Measurements from ENCODE around the gene YIPF4. TPM values are rescaled to one million over a fixed set of nuclear protein-coding genes. Genes with fewer than 3 reads are reported as not detected.
A peak's percentile ranks its signal among the peaks of the same experiment; 100 is the strongest.

The YIPF4 gene
- total and polyA plus RNA-seq, 2 of the 8 experiments (the other 6 are each of a cell fraction or from before 2014, with no cell fraction given) = 2.9 to 21.4 TPM

GRCh38 chr2:32356681-32357317 is 79.1 kb downstream of the YIPF4 start, which contains the start of gene BIRC6:
TSS of gene BIRC6 (plus strand) at chr2:32357023. CDS start at chr2:32357162, 139 bp downstream.
- H3K9ac ChIP-seq (replicated peaks in 1 of 4; ENCODE audit: extremely low read depth in 1 of 4, low read depth in 3 of 4, low read length in 3 of 4) = peak within 1 kb of the TSS; percentile 88 to 92 (median 90)
- no peak within 1 kb of the TSS for H2BK15ac ChIP-seq (ENCODE audit: low read length)
- peak within 1 kb of the TSS; percentile 75 to 97 (median 96) for H3K4me3 ChIP-seq (ENCODE audit: extremely low read depth in 1 of 4, insufficient read depth in 2 of 4, low read depth in 3 of 4, low read length in 4 of 4)
- H4K8ac ChIP-seq (ENCODE audit: extremely low read depth, insufficient read depth, low read length) = peak within 1 kb of the TSS; percentile 86
- peak within 1 kb of the TSS; percentile 82 to 85 for H3K4me2 ChIP-seq (ENCODE audit: insufficient read depth in 1 of 2, low read depth in 2 of 2, low read length in 2 of 2)
- H3K4ac ChIP-seq (replicated peaks; ENCODE audit: insufficient read length, low read depth, low read length) = peak within 1 kb of the TSS; percentile 78
- H3K9me3 ChIP-seq (ENCODE audit: insufficient read depth in 2 of 2, low read depth in 1 of 2, low read length in 1 of 2) = no peaks in the 10 kb centered on the region
- H2BK20ac ChIP-seq (ENCODE audit: low read length) = no peak within 1 kb of the TSS
- H4K20me1 ChIP-seq (replicated peaks in 1 of 2; ENCODE audit: control insufficient read depth in 1 of 2, insufficient read depth in 2 of 2, low read length in 2 of 2) = peaks cover 3 to 7% of the 10 kb centered on the region in 2 experiments
- H3K27me3 ChIP-seq (replicated peaks in 1 of 4; ENCODE audit: control insufficient read depth in 3 of 4, extremely low read depth in 1 of 4, insufficient read depth in 3 of 4, low read length in 3 of 4) = no peaks in the 10 kb centered on the region
- peak within 1 kb of the TSS; percentile 83 for H3K27ac ChIP-seq (ENCODE audit: low read depth, low read length)
- H3K56ac ChIP-seq (replicated peaks; ENCODE audit: insufficient read length, low read depth, low read length) = peak within 1 kb of the TSS; percentile 97
- ChIA-PET CTCF (ENCODE audit: partially characterized antibody) (no interaction called here), POLR2A (ENCODE audit: partially characterized antibody) (interaction anchor here (0.5 to 2.0 kb wide), 7 partner anchors 8 to 328 kb away, joined by 3 to 8 read pairs (median 3); partner anchors contain the start of genes SLC30A6 and YIPF4)
- H3K18ac ChIP-seq (ENCODE audit: extremely low read depth, low read length) = peak within 1 kb of the TSS; percentile 92
- peaks cover 18 to 39% of the 10 kb centered on the region in 2 experiments for H3K79me2 ChIP-seq (ENCODE audit: control insufficient read depth in 1 of 2, insufficient read depth in 2 of 2, low read length in 2 of 2)
- peak within 1 kb of the TSS; percentile 78 for H2BK120ac ChIP-seq (replicated peaks; ENCODE audit: low read depth, low read length)
- peaks cover 0 to 7% (median 3%) of the 10 kb centered on the region in 4 experiments; a peak in 4 of 7 replicates for H3K4me1 ChIP-seq (replicated peaks in 1 of 4; ENCODE audit: control insufficient read depth in 3 of 4, insufficient read depth in 4 of 4, low read length in 3 of 4)
- peak; percentile 86 to 96 for DNase-seq (ENCODE audit: low read depth in 1 of 2, low spot score in 2 of 2)
- peaks cover 6% of the 10 kb centered on the region; the same call in 1 of the 2 replicates for H3K23me2 ChIP-seq (ENCODE audit: low read depth, low read length)
- FAIRE-seq = no peak
- H2AK5ac ChIP-seq (ENCODE audit: low read depth, low read length) = no peak within 1 kb of the TSS
- H2BK12ac ChIP-seq (ENCODE audit: low read depth, low read length) = no peak within 1 kb of the TSS
- no peaks in the 10 kb centered on the region for H3K79me1 ChIP-seq (ENCODE audit: low read depth, low read length)
- H2AFZ ChIP-seq (ENCODE audit: low read length) = peak within 1 kb of the TSS; percentile 47
- H2BK5ac ChIP-seq (ENCODE audit: low read depth, low read length) = peak within 1 kb of the TSS; percentile 93
- H3K36me3 ChIP-seq (ENCODE audit: control insufficient read depth in 2 of 4, insufficient read depth in 4 of 4, low read length in 3 of 4) = peaks cover 0 to 5% (median 0%) of the 10 kb centered on the region in 4 experiments; a peak in 1 of 8 replicates
- peak within 1 kb of the TSS; percentile 93 for H4K5ac ChIP-seq (ENCODE audit: insufficient read length, low read depth, low read length)
- no peak within 1 kb of the TSS for H3K23ac ChIP-seq (ENCODE audit: insufficient read length)
- peak within 1 kb of the TSS; percentile 93 for H4K91ac ChIP-seq (replicated peaks; ENCODE audit: insufficient read length, low read length)
- 2% methylated on average over 35 of the region's 76 CpGs; no CpG with 5 or more reads in 1 of the 2 experiments for WGBS, 2 experiments (ENCODE audit: extremely low coverage in 1 of 2, insufficient coverage in 1 of 2, insufficient read length in 1 of 2, insufficient replicate concordance in 2 of 2, low coverage in 1 of 2, low lambda C conversion rate in 2 of 2, missing lambda C conversion rate in 1 of 2)
- H3K14ac ChIP-seq (ENCODE audit: insufficient read length) = no peak within 1 kb of the TSS
- TF ChIP-seq SIN3A (conservative IDR thresholded peaks at IDR 0.05 in 1 of 2, IDR thresholded peaks at IDR 0.05 in 1 of 2; ENCODE audit: low read depth in 1 of 2, low read length in 2 of 2) = peak in 1 of 2 experiments; percentile 91; a peak in 2 of 4 replicates
- TF ChIP-seq BCL11A (IDR thresholded peaks at IDR 0.05; ENCODE audit: low read depth in 2 of 2, low read length in 2 of 2) = no peak
- TF ChIP-seq JUND (IDR thresholded peaks at IDR 0.05; ENCODE audit: low read length) = no peak
- TF ChIP-seq BACH1 (IDR thresholded peaks at IDR 0.05; ENCODE audit: low read length) = peak; percentile 52; the same call in 1 of the 2 replicates
- peak; percentile 97 for TF ChIP-seq ASH2L (IDR thresholded peaks at IDR 0.05; ENCODE audit: low read length)
- TF ChIP-seq KDM5A (IDR thresholded peaks at IDR 0.05; ENCODE audit: low read length) = no peak
- peak; percentile 88; the same call in 1 of the 2 replicates for TF ChIP-seq KDM1A (IDR thresholded peaks at IDR 0.05; ENCODE audit: borderline replicate concordance, low read length)
- TF ChIP-seq, protein P1, sequence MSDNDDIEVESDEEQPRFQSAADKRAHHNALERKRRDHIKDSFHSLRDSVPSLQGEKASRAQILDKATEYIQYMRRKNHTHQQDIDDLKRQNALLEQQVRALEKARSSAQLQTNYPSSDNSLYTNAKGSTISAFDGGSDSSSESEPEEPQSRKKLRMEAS (IDR thresholded peaks at IDR 0.05) = peak; percentile 85
- no peak for TF ChIP-seq BRCA1 (IDR thresholded peaks at IDR 0.05; ENCODE audit: low read depth, low read length)
- 0 out of 2 replicates have a peak, but pooled peaks have one; percentile 56 for TF ChIP-seq TCF12 (IDR thresholded peaks at IDR 0.05; ENCODE audit: low read depth, low read length)
- TF ChIP-seq MAFK (IDR thresholded peaks at IDR 0.05; ENCODE audit: low read depth, low read length) = no peak
- TF ChIP-seq CBX8 (IDR thresholded peaks at IDR 0.05; ENCODE audit: borderline replicate concordance, low read depth, low read length) = no peak

Data from H1 (cell line).